IMR-90 (cell line): ENCODE data around the gene TMEM179.

Experiments
- BHLHE40 ChIP-seq: fragments of 150-350 bp; IDR thresholded peaks from 2 replicates; pipeline ENCODE4 v1.6.1; 2016; ENCODE audit warnings: mild to moderate bottlenecking, low read depth, low read length
- CEBPB ChIP-seq: IDR thresholded peaks from 2 replicates; pipeline ENCODE4 v1.6.1; 2012; ENCODE audit warnings: low read depth, low read length, improper control_type of control experiment
- CHD1 ChIP-seq: IDR thresholded peaks from 2 replicates; pipeline ENCODE4 v1.6.1; 2012; ENCODE audit warnings: low read depth, low read length, improper control_type of control experiment
- CTCF ChIP-seq: conservative IDR thresholded peaks from 2 replicates; pipeline ENCODE4 v1.5.1; 2012; ENCODE audit warnings: mild to moderate bottlenecking, low read depth, low read length, improper control_type of control experiment
- FOS ChIP-seq: fragments of 150-350 bp; IDR thresholded peaks from 2 replicates; pipeline ENCODE4 v1.6.1; 2016; ENCODE audit warnings: low read depth, low read length
- MAFK ChIP-seq: IDR thresholded peaks from 2 replicates; pipeline ENCODE4 v1.6.1; 2012; ENCODE audit warnings: low read depth, low read length, improper control_type of control experiment
- POLR2A ChIP-seq: IDR thresholded peaks from 2 replicates; pipeline ENCODE4 v1.6.1; 2012; ENCODE audit warnings: mild to moderate bottlenecking, low read depth, low read length
- RAD21 ChIP-seq: IDR thresholded peaks from 2 replicates; pipeline ENCODE4 v1.6.1; 2012; ENCODE audit warnings: low read length, improper control_type of control experiment
- RFX5 ChIP-seq: IDR thresholded peaks from 2 replicates; pipeline ENCODE4 v1.8.0; 2012; ENCODE audit warnings: low read depth, mild to moderate bottlenecking, low read length, moderate library complexity
- SMC3 ChIP-seq: fragments of 150-350 bp; IDR thresholded peaks from 2 replicates; pipeline ENCODE4 v1.6.1; 2016; ENCODE audit warnings: low read depth, mild to moderate bottlenecking, antibody characterized with exemption, low read length, moderate library complexity
- USF2 ChIP-seq: fragments of 150-350 bp; IDR thresholded peaks from 2 replicates; pipeline ENCODE4 v1.6.1; 2017; ENCODE audit warnings: mild to moderate bottlenecking, antibody characterized with exemption, low read length, low read depth

- TF ChIP-seq CEBPB: no peak
- TF ChIP-seq CTCF: no peak
- no peak for TF ChIP-seq CHD1
- TF ChIP-seq USF2: no peak
- TF ChIP-seq MAFK: no peak
- TF ChIP-seq POLR2A: no peak
- no peak for TF ChIP-seq BHLHE40
- no peak for TF ChIP-seq RFX5
- TF ChIP-seq SMC3: no peak
- TF ChIP-seq RAD21: no peak
- no peak for TF ChIP-seq FOS
Observed at GRCh38 chr14:104563191-104563741, 41.3 kb downstream of the TMEM179 start.
